HG03469 (cell line): Measurements from ENCODE around the gene APLF.

Experiments
- ATAC-seq: cut with Tn5 transposase; IDR thresholded peaks from one replicate; pipeline ENCODE4 v1.9.1; 2021; ENCODE audit warnings: mild to moderate bottlenecking, moderate library complexity, moderate number of reproducible peaks; ENCODE audit not compliant: unreplicated experiment

APLF gene, protein sequence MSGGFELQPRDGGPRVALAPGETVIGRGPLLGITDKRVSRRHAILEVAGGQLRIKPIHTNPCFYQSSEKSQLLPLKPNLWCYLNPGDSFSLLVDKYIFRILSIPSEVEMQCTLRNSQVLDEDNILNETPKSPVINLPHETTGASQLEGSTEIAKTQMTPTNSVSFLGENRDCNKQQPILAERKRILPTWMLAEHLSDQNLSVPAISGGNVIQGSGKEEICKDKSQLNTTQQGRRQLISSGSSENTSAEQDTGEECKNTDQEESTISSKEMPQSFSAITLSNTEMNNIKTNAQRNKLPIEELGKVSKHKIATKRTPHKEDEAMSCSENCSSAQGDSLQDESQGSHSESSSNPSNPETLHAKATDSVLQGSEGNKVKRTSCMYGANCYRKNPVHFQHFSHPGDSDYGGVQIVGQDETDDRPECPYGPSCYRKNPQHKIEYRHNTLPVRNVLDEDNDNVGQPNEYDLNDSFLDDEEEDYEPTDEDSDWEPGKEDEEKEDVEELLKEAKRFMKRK

DNA sequence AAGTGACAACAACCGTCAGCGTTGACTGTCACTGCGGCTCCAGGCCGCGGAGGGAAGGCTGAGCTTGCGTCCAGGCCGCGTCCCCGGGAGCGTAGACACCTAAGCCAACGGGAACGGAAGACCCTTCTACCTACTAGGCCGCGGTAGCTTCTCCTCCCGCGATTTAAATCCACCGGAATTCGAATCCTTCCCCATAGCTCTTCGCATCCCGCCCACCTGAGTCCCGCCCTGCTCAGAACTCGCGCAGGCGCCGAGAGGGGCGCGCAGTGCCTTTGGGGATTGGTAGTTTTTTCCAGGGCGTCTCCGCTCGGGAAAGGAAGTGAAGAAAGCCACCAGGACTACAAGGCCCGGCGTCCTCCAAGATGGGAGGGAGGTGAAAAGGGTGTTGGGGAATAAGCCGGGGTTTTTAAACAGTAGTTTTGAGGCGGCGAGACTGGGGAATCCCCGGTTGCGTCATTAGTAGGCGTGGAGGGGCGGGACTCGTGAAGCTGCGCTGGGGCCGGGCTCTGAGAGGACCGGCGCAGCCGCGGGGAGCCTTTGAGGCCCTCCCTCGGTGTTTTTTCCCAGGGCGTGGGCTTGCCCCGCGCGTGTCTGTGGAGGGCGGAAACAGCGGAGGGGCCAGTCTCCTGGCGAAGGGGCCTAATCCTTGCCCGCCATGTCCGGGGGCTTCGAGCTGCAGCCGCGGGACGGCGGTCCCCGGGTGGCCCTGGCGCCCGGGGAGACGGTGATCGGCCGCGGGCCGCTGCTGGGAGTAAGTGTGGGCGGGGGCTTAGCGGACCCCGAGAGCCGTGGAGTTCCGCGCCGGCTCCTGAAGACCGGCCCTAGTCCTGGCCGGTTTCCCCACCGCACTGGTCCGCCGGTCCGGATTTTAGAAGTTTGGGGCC is at the start of gene APLF, which contains the start of gene FBXO48:
TSS of gene APLF (plus strand) at position 509 of the 884 bp plus-strand sequence. CDS start at position 656, 147 bp downstream.
TSS of gene FBXO48 (minus strand) at position 218 of the 884 bp plus-strand sequence. CDS start 2,149 bp downstream, outside the sequence.
- peak; percentile 84 for ATAC-seq

DNA sequence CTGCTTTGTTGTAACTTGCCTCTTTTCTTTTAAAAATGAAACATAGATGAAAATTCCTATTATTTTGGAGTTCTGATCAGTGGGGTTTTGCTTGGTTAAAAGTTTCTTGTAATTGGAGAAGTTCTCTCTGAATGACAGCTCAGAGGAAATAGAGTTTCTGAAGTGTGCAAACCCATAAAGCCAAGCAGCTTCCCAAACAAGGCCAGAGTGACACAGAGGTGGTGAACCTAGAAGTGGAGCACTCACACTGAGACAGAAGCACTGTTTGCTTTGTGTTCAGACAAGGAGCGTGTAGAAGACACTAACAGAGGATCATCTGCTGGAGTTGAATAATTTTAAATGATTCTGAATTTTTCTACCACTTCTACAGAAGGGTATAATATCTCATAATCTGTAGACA is 49.5 kb upstream of the APLF start:
- ATAC-seq: peak; percentile 53

DNA sequence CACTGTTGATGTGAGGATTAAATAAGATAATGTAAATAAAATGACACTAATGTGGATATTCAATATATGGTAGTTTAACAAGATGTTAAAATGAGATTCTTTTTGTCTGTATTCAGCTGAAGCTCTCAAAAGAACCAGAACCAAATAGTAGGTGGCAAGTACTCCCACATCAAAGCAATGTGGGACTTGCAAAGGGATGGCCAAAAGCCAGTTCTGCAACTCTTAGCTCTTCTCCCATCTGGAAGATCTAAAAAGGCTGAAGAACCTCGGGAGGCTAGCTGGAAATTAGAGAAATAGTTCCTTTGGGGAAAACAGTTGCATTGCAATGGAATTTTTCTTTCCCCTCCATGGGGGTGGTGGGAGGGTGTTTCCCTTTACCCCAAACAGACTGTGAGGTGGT is 49.0 kb upstream of the APLF start:
- ATAC-seq: no peak

DNA sequence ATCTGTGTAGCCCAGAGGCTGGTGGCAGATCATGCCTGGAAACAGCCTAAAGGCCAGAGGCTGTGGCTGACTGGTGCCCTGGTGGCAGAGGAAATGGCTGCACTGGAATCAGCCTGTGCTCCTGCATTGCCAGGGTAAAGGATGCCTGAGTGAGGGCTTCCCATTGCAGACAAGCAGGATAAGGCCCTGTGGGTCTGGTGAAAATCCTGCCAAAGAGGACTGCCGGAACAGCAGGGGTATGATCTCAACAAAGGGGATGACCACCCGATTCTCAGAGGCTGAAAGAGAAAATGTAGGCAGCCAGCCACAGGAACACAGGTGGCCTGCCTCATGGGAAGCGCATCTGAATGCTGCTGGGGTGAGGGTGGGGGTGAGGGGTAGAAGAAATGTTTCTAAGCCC is 48.5 kb upstream of the APLF start:
- no peak for ATAC-seq

DNA sequence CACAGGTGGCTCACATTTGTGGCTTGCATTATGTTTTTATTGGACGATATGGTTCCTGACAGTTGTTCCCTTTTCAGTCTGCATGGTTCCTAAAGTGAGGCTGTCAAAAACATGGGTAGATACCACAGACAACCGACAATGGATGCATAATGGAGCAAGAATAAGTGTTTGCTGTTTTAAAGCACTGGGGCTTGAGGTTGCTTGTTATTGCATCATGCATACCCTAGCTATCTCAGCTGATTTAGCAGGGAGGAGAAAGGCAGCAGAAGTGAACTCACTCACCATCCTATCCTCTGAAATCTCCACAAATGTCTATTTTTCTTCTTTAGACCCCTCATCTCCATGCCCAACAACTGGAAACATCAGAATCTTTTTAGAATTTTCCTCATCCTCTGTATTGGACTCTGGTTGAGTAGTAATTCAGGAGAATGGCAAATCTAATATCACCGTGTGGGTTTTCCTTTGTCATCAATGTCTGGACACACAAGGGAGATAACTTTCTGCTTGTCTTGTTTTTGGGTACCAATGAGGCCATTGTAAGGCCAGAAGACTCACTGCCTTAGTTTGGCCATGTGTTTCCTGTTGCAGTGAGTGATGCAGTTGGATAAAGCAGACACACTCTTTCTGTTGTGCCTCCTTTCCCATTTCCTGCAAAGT is 47.0 kb upstream of the APLF start:
- ATAC-seq: no peak

DNA sequence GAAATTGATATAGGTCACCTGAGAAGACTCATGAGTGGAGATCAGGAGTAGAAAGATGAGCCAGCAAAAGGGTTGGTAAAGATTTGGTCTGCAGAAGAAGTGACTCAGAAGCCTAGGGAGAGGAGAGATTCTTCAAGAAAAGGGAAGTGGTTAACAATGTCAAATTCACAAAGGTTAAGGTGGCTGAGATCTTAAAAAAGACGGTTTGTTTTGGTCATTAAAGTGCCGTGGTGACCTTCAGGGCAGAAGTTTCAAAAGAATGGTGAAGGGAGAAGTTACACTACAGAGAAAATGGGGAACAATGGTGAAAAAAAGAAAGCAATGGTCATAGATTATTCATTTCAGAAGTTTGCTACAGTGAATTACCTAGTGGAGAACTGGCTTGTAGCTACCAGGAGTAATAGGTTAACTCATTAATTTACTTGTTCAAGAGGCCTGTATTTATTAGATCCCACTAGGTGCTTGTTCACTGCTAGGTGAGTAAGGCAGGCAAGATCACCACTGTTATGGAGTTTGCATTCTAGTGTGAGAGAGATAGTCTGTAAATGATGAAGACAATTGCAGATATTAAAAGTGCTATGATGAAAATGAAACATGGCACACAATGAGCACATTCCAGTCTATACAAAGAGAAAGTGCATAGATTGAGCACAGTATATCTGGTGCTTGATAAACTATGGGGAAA is 43.3 kb upstream of the APLF start:
- ATAC-seq: peak; percentile 78

DNA sequence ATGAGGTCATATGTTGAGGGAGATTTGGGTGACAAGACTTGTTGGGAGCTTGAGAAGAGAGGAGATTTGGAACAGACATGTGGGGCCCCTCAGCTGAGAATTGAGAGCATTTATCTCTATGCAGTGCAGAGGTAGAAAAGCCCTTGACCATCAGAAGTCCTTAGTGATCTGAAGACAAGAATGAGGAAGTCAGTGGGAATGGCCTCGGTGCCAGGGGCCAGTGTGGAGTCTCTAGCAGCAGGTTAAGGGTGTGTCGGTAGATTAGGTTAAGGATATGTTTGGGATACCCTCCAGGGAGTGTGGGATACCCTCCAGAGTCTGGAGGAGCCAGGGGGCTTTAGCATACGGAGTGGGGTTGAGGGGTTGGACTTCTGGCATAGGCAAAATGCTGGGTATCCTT is 41.9 kb upstream of the APLF start:
- ATAC-seq: no peak

DNA sequence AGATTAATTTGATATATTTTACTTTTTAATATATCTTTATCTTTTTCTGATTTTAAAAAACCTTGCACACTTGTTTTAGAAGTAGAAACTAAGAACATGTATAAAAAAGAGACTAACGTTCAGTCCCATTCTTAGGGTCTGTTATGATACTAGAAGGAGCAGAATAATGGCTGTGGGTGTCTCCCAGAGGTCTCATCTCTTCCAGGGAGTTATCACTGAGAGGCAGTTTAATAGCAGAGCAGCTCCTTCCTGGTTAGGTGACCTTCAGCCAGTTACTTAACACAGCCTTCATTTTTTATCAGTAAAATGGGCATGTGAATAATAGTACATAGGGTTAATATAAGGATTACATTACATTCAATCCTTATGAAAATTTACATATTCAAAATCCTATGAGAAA is 40.9 kb upstream of the APLF start:
- no peak for ATAC-seq

DNA sequence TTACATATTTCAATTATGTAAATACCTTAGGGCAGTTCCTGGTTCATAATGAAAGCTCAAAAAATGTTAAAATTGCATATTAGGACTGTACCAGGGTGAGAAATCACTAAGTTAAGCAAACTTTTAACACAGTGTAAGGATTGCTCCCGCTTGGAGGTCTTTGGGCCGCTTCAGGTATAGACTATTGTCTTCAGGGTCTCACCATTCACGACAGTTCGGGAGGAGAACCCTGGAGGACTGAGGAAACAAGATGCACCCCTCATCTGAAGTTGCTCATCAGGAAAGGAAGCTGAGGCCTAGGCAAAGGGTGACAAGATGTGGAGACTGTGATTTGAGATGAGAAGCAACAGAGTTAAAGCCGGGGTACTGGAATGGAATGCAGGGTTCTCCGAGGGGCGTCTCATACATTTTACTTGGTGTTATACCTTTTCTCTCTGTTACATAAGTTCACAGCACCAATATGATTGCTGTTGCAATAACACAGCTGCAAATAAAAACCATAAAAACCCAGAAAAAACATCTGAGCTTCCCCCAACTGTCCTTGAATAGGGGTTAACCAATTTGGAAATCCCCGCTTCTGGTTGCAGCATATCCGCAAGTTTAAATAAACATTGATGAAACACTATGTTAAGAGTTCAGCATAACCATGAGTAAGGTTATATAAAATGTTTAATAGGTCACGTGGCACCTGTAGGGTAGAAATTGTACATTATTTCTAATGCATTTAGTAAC is 40.4 kb upstream of the APLF start:
- ATAC-seq: no peak

DNA sequence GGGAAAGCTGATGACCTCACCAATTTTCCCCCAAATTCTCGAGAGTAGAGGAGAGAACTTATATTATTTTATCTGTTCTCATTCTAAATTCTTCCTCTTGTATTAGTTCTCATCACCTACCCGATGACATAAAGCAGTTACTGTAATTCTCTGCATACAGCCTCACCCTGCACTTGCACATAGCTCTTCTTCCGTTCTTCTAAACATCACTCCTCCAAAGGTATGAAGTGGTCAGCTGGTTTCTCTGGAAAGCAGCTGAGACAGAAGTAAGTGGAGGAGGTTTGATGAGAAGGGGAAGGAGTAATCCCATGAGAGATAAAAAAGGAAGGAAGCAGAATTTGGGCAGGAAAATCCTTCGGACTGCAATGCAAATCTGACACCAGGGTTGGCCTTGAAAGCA is 39.3 kb upstream of the APLF start:
- no peak for ATAC-seq

DNA sequence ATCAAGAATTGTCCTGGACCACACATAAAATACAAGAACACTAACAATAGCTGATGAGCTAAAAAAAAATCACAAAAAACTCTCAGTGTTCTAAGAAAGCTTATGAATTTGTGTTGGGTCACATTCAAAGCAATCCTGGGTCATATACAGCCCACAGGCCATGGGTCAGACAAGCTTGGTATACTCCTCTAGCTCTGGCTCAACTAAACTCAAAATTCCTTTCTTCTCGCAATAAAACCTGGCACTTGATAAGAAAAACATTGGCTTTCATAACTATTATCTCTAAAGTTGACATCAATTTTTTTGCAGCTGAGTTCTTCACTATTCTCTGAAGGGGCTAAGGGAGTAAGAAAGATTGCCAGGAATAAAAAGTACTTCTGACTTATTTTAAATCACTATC is 38.6 kb upstream of the APLF start:
- no peak for ATAC-seq

DNA sequence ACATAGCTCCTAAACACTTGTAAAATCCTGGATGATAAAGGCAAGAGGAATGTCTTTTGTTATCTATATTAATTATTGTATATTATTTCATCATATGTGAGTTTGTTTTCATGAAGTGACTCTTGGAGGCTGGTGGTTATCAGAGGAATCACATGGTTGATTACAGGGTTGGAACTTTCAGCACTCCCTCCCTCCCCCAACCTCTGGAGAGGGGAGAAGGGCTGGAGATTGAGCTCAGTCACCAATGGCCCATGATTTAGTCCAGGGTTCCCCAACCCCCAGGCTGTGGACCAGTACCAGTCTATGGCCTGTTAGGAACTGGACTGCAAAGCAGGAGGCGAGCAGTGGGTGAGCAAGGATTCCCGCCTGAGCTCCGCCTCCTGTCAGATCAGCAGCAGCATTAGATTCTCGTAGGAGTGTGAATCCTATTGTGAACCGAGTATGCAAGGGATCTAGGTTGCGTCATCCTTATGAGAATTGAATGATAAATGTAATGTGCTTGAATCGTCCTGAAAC is 38.0 kb upstream of the APLF start:
- no peak for ATAC-seq

DNA sequence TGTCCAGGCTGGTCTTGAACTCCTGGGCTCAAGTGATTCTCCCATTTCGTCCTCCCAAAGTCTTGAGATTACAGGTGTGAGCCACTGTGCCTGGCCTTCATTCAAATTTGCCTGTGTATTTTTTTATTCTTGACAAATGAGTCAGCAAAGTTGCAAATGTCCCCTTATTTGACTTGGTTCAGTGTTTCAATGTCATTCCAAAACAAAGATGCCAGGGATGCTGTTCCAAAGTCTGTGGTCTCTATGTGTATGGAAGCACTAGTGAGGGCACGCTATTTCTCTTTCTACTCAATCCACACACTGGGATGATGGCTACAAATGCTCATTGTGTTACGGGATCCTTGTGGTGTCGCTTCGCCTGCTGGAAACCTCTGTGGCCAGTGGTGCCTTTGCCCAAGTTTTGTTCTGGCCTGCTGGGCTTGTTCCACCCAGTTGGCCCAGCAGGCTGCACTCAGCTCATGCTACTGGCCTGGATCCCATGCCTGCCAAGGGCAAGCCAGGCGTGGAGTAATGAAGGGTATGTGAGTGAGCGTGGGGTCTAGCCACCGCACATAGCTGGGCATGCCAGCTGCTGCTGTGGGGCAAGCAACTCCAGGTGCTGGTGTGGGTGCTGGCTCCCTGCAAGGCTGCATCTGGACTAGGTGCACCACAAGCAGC is 35.9 kb upstream of the APLF start:
- no peak for ATAC-seq

DNA sequence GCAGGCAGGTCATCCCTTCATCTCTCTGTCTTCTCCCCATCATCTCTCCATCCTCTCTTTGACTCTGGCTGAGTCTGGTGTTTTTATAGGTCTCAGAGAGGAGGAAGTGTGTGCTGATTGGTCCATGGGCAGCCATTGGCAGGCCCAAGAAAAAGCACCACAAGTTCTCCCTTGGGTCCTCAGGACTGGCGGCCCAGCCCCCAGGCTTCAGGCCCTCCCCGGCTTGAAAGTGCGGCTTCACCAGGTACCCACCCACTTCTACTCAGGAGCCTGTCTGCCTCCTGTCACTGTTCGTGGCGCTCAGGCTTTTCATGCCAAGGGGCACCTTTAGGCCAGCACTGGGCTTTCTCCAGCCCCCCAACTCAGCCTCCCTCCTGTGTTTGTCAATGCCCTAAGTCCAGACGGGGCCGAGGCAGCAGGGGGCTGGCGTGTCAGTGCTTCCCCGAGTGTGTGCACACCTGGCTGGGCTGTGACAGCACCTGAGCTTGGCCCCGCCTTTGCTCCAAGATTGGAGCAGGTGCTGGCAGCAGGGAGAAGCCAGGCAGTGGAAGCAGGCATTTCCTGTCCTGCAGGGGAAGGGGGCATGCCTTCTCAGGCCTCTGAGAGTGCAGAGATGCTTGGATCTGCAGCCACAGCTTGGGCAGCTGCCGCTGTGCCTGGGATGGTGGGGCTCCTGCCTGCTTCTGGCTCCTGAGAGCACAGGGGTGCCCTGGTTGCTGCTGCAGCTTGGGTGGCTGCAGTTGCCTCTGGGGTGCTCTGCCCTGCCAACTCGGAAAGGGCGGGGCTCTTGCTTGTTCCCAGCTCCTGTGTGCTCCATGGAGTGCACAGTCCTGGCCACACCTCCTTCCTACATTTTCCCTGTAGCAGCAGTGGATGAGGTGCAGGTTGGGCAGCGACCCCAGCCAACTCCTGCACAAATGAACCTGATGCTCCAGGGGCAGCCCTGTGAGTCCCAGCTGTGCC is 34.4 kb upstream of the APLF start:
- no peak for ATAC-seq

DNA sequence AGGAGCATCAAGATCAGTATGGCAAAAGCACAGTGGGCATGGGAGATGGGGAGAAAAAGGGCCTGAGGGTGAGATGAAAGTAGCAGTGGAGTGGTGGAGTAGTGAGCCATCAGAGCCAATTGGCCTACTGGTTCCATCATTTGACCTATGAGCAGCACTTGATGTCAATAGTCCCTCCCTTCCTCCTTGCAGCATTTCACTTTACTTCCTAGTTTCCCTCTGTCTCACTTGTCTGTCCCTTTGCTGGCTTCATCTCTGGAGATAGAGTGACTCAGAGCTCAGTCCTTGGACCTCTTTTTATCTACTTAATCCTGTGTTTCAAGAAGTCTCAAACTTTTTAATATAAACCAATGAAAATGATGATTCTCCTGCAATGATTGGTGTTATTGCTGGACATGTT is 32.4 kb upstream of the APLF start:
- ATAC-seq: no peak

DNA sequence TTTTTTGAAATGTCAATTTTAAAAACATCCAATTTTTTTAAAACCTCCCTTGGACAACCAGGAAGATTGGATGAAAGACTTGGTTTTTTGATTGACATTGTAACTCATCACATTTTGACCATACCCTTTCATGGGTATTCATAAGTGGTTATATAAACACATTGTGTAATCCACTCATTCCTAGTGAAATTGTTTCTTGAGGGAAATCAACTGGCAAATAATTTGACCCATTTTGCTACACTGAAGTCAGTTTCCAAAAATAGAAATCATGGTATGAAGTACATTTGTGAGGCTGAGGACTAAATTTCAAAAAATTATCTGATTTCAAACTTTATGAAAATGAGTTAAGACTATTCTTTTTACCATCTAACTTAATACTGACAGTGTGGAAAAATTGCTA is 31.8 kb upstream of the APLF start:
- ATAC-seq: no peak

DNA sequence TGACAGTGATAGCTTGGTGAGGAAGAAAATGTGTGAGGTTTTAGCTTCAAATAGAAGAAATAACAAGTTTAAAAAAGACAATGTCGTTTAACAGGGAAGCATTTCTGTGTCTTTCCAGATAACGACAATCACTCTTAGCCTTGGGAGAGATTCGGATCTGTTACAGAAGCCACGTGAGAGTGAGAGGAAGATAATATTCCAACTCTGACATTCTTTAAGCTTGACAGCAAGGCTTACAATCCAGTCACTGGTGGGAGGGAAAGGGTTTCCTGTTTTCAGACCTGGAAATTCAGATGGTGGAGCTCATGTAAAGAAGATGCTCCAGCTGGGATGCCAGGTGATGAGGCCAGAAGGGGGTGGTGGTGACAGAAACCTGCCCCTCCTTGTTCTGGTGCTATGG is 31.1 kb upstream of the APLF start:
- no peak for ATAC-seq
